NCI-H1092 (cell line): ENCODE results near the gene GJA4.
"Not testable (repeated sequence)": the region's sequence is repeated elsewhere in the genome, so short reads cannot be mapped to it uniquely, and the experiment has no call there.

ENCODE experiments used
- DNase-seq: peaks from one replicate; lab custom pipeline; 2025; lab: John Stamatoyannopoulos, UW

GJA4 gene

DNA sequence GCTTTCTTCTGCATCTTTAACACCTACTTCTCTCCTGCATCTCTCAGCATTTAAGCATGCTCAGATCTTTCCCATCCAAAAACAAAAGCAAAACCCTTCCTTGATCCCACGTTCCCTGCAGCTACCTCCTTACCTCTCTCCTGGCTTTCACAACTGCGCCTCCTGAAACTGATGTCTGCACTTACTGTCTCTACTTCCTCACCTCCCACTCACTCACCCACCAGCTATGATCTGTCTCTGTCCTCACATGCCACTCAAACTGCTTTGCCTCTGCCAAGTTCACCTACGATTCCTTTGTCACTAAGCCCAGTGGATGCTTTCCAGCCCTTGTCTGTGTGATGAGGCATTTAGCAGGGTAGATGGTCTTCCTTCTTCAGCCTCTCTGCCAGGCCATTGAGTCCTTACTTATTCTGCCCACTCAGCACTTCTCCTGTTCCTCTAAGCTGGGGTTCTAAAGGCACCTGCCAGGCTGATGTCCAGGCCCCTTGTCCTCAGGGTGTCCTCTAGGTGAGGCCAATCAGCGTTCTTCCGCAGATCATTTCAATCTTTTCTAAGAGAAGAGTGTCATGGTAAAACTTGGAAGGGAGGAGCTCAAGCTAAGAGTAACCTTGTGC is 21.8 kb upstream of the GJA4 start:
- no peak for DNase-seq

DNA sequence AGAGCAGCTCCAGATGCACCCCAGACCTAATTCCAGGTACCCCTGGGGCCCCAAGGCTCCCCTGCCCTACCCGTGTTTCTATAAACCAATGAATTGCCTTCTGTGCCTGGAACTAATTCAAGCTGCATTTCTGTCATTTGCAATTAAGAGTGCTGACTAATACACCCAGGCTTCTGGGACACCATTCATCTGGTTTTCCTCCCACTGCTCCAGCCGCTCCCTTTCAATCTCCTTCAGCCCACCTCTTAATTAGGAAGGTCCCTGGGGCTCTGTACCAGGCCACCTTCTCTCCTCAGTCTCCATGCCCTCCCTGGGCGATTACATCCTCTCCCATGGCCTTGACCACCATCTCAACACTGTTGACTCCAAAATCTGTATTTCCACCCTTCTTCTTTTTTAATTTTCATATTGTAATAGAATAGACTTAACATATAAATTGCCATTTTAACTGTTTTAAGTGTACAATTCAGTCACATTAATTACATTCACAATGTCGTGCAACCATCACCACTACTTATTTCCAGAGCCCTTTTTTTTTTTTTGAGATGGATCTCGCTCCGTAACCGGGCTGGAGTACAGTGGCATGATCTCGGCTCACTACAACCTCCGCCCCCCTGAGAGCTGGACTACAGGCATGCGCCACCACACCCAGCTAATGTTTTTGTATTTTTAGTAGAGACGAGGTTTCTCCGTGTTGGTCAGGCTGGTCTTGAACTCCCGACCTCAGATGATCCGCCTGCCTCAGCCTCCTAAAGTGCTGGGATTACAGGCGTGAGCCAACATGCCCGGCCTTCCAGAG is 21.0 kb upstream of the GJA4 start:
- no peak for DNase-seq

DNA sequence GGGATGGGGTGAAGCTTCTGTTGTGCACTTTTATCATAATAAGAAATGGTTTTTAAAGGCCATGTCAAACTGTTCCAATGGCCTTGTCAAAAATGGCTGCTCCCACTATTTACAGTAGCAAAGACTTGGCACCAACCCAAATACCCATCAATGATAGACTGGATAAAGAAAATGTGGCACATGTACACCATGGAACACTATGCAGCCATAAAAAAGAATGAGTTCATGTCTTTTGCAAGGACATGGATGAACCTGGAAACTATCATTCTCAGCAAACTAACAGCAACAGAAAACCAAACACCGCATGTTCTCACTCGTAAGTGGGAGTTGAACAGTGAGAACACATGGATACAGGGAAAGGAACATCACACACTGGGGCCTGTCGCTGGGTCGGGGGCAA is 19.7 kb upstream of the GJA4 start:
- not testable (repeated sequence) for DNase-seq

DNA sequence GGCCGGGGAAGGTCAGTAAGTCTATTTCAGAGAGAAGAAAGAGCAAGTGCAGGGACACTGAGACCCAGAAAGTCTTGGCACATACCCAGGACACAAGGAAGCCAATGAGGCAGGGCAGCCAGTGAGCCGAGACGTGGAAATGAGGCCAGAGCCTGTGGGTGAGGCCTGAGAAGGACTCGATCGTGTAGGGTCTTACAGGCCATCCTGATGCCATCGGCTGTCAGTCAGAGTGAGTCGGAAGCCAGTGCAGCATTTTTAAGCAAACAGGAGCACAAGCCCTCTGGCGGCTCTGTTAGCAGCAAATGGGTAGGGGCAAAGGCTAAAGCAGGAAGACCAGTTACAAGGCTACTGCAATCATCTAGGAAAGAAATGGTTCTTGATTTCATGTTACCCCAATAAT is 17.8 kb upstream of the GJA4 start:
- no peak for DNase-seq

DNA sequence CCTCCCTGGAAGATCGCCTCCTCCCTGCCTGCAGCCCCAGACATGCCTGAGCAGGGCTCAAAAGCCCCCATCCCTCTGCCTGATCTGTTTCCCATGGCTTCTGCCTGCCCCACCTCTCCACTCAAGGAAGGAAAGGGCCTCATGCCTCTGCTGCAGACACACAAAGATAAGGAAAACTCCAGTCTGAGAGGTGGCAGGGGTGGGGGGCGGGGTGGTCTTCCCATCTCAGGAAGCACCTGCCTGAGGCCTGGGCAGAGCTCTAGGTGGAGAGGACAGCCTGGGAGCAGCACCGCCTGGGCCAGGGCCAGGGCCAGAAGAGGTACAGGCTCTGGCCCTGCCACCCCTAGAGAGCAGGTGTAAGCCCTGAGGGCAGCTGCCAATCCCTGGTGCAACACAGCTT is 15.9 kb upstream of the GJA4 start:
- DNase-seq: no peak

DNA sequence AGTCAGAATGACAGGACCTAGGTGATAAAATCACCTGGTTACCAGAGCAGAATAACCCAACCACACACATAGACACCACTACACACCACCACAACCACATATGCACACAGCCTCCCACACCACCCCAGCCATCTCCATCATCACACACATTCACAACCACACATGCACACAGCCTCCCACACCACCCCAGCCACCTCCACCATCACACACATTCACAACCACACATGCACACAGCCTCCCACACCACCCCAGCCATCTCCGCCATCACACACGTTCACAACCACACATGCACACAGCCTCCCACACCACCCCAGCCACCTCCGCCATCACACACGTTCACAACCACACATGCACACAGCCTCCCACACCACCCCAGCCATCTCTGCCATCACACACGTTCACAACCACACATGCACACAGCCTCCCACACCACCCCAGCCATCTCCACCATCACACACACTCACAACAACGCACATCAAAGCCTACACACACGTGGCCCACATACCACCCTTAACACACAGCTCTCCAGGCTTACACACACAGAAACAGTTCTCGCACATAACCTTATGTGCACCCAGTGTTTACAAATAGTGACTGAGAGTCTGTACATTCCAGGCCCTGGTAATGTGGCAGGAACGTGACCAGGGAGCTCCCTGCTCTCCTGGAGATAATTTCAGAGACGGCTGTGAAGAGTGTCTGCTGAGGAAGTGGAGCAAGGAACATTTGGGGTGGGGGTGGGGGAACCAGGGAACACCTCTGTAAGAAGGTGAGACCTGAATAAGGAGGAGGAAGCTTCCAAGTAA is 15.1 kb upstream of the GJA4 start:
- DNase-seq: no peak

DNA sequence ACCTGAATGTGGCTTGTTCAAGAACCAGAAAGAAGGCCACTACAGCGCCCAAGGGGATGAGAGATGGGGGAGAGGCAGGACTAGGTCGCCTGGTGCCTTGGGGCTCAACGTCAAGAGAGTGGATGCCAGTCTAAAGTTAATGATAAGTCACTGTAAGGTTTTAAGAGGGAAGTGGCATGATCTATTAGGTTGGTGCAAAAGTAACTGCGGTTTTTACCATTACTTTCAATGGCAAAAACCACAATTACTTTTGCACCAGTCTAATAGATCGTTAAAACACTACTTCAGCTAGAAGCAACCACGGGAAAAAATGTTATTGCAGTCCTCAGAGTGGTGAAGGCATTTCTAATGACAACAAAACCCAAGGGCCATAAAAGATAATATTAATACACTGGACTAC is 14.4 kb upstream of the GJA4 start:
- DNase-seq: no peak

DNA sequence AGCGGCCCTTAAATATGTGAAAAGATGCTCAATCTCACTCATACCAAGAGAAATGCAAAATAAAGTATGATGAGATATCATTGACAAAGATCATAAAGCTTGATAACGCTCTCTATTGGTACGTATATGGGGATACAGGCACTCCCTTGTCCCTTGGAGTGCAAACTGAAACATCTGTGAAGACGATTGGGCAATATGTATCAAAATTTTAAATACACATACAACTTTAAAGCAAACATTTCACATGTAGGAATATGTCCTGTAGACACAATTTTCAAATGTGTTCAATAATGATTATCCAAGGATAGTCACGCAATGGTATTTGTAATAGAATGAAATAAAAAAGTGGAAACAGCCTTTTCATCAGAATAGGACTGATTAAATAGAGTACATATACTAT is 13.8 kb upstream of the GJA4 start:
- no peak for DNase-seq

DNA sequence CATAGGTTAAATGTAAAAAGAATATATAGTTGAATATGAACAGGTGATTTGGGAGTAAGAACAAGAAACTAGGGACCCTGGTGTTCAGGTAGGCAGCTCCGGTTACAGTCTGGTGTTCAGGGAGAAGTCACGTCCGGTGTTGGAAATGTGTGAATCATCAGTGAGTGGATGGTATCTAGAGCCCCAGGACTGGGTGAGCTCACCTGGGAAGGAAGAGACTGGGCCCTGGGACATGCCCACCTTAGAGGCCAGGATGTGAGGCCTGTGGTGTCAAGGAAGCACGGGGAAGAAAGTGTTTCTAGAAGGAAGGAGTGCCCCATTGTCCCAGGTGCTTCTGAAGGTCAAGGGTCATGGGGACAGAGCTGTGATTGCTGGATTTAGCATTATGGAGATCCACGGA is 13.3 kb upstream of the GJA4 start:
- DNase-seq: no peak

DNA sequence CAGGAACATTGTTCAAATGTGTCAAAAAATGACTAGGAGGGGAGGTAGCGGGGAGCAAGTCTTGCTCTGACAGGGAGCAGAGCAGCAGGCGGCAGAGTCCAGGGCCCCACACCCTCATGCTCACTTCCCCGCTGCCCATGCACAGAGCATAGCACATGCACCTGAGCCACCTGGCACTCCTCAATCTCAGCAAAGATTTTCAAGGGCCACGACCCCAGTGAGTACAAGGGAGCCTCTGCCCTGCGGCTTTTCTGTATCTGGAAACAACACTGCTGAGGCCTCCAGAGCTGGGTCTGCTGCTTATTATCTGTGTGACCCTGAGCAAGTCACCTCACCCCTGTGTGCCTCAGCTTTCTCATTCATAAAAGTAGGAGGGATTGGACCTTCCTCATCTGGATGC is 12.8 kb upstream of the GJA4 start:
- no peak for DNase-seq

DNA sequence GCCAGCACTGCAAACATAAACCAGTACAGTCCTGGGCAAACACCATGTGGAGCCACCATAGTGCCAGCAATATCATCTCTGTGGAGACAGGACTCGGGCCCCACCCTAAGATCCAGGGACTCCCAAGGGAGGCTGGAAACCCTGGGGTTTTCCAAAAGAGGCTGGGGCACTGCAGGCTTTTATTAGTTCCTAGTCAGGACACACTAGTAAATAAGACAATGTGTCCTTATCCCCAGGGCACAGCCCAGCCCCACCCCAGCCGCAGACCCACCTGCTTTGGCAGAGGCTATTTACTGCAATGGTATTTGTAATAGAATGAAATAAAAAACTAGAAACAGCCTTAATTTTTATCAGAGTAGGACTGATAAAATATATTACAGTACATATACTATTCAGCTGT is 12.3 kb upstream of the GJA4 start:
- no peak for DNase-seq

DNA sequence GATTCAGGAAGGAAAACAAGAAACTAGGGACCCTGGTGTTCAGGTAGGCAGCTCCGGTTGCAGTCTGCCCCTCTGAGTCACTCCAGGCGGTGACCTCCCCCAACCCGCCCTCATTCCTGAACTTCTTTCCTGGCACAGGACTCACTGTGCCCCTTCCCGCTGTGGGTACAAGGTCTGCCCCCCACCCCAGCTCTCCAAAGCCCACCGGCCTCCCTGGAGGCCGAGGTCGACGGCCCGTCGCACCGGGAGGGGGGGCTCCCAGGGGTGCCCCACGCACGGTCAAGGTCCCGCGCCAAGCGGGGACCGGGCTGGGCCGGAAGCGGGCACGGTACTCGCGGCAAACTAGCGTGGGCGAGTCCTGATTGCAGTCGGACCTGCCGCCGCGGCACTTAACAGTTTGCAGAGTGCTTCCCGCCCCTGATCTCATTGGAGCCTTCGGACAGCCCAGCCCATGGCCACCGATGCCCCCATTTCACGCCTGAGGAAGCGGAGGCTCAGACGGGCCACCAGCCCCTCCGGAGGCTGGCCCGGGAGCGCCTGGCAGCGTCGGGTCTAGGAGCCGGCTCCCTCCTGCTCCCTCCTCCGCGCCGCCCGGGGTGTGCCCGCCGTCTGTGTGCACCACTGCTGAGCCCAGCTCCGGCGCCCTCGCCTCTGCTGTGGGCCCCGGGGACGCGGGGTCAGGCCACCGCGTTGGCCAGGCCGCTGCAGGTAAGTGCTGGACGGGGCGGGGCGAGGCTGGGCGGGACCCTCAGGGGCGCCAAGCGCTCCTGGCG is 11.5 kb upstream of the GJA4 start, which contains the start of gene GJB3:
GJB3 (plus strand) TSS at position 144 of the 773 bp plus-strand sequence. CDS start 3,549 bp downstream, outside the sequence.
- no peak for DNase-seq

DNA sequence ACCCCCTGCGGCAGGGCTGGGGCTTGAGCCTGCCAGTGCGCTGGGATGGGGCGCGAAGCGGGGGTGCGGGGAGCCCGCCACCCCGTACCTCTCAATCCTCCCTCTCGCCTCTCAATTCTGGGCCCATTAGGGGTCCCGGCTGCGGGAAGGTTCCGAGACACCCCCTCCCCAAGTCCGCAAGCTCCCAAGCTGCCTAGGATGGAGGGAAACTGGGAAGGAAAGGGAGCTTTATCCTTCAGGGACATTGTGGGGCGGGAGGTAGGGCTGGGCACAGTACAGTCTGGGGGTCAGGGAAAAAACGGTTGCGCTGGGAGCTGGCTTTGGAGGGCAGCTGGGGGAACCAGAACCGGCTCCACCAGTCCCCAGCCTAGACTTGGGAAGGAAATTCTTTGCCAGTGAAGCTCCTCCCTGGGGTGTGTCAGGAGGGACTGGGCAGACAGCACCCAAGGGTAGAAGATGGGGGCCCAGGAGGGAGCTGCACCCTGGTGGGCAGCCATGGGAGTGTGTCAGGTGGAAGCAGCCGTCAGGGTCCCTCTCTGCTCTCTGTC is 10.9 kb upstream of the GJA4 start:
- no peak for DNase-seq

DNA sequence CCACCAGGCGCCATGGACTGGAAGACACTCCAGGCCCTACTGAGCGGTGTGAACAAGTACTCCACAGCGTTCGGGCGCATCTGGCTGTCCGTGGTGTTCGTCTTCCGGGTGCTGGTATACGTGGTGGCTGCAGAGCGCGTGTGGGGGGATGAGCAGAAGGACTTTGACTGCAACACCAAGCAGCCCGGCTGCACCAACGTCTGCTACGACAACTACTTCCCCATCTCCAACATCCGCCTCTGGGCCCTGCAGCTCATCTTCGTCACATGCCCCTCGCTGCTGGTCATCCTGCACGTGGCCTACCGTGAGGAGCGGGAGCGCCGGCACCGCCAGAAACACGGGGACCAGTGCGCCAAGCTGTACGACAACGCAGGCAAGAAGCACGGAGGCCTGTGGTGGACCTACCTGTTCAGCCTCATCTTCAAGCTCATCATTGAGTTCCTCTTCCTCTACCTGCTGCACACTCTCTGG is 8.0 kb upstream of the GJA4 start:
- no peak for DNase-seq

DNA sequence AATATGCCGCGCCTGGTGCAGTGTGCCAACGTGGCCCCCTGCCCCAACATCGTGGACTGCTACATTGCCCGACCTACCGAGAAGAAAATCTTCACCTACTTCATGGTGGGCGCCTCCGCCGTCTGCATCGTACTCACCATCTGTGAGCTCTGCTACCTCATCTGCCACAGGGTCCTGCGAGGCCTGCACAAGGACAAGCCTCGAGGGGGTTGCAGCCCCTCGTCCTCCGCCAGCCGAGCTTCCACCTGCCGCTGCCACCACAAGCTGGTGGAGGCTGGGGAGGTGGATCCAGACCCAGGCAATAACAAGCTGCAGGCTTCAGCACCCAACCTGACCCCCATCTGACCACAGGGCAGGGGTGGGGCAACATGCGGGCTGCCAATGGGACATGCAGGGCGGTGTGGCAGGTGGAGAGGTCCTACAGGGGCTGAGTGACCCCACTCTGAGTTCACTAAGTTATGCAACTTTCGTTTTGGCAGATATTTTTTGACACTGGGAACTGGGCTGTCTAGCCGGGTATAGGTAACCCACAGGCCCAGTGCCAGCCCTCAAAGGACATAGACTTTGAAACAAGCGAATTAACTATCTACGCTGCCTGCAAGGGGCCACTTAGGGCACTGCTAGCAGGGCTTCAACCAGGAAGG is 7.4 kb upstream of the GJA4 start:
- DNase-seq: no peak

DNA sequence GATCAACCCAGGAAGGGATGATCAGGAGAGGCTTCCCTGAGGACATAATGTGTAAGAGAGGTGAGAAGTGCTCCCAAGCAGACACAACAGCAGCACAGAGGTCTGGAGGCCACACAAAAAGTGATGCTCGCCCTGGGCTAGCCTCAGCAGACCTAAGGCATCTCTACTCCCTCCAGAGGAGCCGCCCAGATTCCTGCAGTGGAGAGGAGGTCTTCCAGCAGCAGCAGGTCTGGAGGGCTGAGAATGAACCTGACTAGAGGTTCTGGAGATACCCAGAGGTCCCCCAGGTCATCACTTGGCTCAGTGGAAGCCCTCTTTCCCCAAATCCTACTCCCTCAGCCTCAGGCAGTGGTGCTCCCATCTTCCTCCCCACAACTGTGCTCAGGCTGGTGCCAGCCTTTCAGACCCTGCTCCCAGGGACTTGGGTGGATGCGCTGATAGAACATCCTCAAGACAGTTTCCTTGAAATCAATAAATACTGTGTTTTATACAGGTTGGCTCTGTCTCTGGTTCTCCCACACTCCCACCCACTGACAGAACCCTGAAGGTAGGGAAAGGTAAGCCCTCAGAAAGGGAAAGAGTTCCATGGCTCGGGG is 6.8 kb upstream of the GJA4 start:
- no peak for DNase-seq

DNA sequence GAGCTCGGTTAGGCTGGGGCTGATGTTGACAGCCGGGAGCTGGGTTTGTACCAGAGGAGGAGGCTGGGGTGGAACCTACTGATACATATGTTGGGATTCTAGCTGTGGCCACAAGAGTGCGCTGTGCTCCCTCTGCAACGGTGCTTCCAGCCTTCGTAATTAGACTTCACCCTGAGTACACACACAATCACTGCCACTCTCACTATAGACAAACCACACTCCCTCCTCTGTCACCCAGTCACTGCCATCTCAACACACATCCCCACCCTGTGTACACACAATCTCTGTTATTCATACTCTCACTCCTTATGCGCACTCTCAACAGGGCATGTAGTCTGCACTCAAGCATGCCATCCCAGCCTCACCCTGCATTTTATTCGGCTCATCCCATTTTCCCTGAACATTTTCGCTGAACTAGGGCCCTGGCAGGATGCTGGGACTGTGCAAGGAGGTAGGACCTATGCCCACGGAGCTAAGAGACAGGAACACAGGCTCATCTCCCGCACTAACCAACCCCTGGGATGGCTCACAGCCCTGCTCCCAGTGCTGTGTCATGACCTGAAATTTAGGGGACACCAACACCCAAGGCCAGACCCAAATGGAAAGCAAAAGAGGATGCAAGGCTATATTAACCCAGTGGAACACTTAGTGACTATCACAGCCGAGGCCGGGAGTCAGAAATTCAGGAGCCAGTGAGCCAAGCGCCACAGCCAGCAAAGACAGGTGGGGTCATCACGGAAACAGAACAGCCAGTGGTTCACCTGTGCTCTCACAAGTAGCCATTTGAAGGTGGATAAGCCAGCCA is 6.1 kb upstream of the GJA4 start:
- DNase-seq: peak; percentile 68

DNA sequence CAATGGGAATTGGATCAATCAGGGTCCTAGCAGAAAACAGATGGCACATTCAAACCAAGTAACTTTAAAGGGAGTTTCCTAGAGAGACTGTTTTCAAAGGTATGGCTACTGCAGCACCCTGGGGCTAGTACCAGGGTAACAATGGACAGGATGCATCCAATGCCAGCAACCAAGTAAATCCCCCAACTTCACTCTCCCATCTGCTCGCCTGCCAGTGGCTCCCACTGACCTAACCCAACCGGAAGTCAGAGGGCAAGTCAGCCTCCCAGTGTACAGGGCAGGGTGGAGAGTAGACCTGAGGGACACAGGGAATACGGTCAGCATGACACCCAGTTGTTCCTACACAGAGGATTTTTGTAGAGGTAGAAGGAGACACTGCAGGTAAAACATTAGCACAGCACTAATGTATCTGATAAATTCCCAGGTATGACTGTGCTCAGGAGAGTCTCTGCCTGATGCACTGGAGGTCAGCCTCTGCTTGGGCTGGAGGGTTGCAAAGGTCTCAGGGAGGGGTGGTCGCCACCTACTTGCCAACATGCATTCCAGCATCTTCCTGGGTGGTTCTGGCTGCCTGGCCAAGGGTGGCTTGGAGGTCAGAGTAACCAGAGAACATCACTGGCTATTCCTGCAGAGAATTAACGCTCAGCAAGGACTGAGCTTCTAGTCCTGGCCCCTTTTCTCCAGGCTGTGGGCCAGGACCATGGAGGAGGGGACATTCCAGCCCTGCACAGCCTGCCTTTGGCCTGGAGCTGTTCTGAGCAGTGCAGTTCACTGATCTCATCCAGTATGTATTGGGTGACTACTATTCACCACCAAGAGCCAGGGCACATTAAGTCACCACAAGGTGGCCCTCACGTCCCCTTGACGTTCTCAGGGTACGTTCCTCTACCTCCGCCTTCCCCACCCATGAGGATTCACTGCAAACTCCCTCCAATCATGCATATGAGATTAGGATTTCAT is 5.1 kb upstream of the GJA4 start:
- no peak for DNase-seq

DNA sequence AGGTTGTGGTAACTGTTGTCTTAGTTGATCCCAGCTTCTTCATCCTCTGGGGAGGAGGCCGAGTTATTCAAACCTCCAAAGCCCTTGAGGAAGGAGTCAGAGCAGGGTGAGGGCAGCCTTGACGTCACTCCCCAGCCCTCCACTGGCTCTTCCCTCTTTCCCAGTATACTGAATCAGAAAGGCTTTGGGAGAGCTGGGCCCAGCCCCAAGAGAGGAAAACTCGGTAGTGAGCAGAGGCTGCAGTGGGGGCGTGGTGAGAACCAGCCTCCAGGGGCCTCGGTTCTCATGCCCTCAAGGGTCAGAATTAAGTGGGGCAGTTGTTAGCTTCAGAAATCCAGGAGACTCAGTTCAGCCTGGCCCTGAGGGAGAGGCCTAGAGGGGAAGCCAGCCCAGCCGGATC is 1.8 kb upstream of the GJA4 start:
- no peak for DNase-seq
